GM19043 (cell line): ENCODE measurements around the gene YAF2.
"Not testable (repeated sequence)": the region's sequence is repeated elsewhere in the genome, so short reads cannot be mapped to it uniquely, and the experiment has no call there.

Experiments
- ATAC-seq: cut with Tn5 transposase; IDR thresholded peaks from one replicate; pipeline ENCODE4 v1.9.1; 2021; ENCODE audit warnings: low read depth; ENCODE audit not compliant: unreplicated experiment

Gene YAF2

GRCh38 chr12:42255221-42255865, 17.3 kb upstream of the YAF2 start:
- no peak for ATAC-seq

- ATAC-seq, result not testable (repeated sequence)
These were observed 14.6 kb upstream of the YAF2 start for GRCh38 chr12:42252645-42253044.

GRCh38 chr12:42249033-42249432, 11.0 kb upstream of the YAF2 start:
- not testable (repeated sequence) for ATAC-seq

- ATAC-seq, result no peak
These were observed 2.2 kb upstream of the YAF2 start for GRCh38 chr12:42240131-42240750.

GRCh38 chr12:42237853-42238239, 202 bp downstream of the YAF2 start:
- peak; percentile 17 for ATAC-seq

GRCh38 chr12:42237052-42237852, 796 bp downstream of the YAF2 start:
- ATAC-seq, result peak; percentile 79

GRCh38 chr12:42236017-42236416, 2.0 kb downstream of the YAF2 start:
- ATAC-seq, result no peak

- ATAC-seq, result no peak
These were observed 2.6 kb downstream of the YAF2 start for GRCh38 chr12:42235426-42235825.

GRCh38 chr12:42234970-42235369, 3.1 kb downstream of the YAF2 start:
- ATAC-seq, result no peak

GRCh38 chr12:42227525-42227924, 10.5 kb downstream of the YAF2 start:
- not testable (repeated sequence) for ATAC-seq

GRCh38 chr12:42224501-42224900, 13.5 kb downstream of the YAF2 start:
- ATAC-seq, result not testable (repeated sequence)

- no peak for ATAC-seq
These were observed 15.3 kb downstream of the YAF2 start for GRCh38 chr12:42222724-42223123.

- ATAC-seq, result no peak
These were observed 16.3 kb downstream of the YAF2 start for GRCh38 chr12:42221726-42222125.

- ATAC-seq, result no peak
These were observed 20.4 kb downstream of the YAF2 start for GRCh38 chr12:42217656-42218055.

- ATAC-seq, result no peak
These were observed 21.3 kb downstream of the YAF2 start for GRCh38 chr12:42216737-42217136.

- not testable (repeated sequence) for ATAC-seq
These were observed 22.3 kb downstream of the YAF2 start for GRCh38 chr12:42215759-42216158.

GRCh38 chr12:42213954-42214426, 24.1 kb downstream of the YAF2 start:
- no peak for ATAC-seq

GRCh38 chr12:42213023-42213422, 25.0 kb downstream of the YAF2 start:
- no peak for ATAC-seq

GRCh38 chr12:42208574-42208973, 29.5 kb downstream of the YAF2 start:
- no peak for ATAC-seq

- no peak for ATAC-seq
These were observed 33.2 kb downstream of the YAF2 start for GRCh38 chr12:42204819-42205218.

GRCh38 chr12:42204362-42204761, 33.7 kb downstream of the YAF2 start:
- no peak for ATAC-seq
